BLaER1 (cell line): ENCODE measurements around the gene ARHGDIA.

Source experiments
- H3K27ac ChIP-seq: shearing (Covaris generic); formaldehyde crosslinking; 2 replicates; pipeline ENCODE4 v1.8.1; 2022
- H3K27me3 ChIP-seq: shearing (Covaris generic); formaldehyde crosslinking; 2 replicates; pipeline ENCODE4 v1.8.1; 2022
- H3K36me3 ChIP-seq: shearing (Covaris generic); formaldehyde crosslinking; 2 replicates; pipeline ENCODE4 v1.8.1; 2022
- H3K4me1 ChIP-seq: shearing (Covaris generic); formaldehyde crosslinking; 2 replicates; pipeline ENCODE4 v1.8.1; 2022
- H3K4me2 ChIP-seq: shearing (Covaris generic); formaldehyde crosslinking; 2 replicates; pipeline ENCODE4 v1.8.1; 2022
- H3K4me3 ChIP-seq: shearing (Covaris generic); formaldehyde crosslinking; 2 replicates; pipeline ENCODE4 v1.8.1; 2022
- H3K9ac ChIP-seq: shearing (Covaris generic); formaldehyde crosslinking; 2 replicates; pipeline ENCODE4 v1.8.1; 2022
- H3K9me3 ChIP-seq: shearing (Covaris generic); formaldehyde crosslinking; 2 replicates; pipeline ENCODE4 v1.8.1; 2022
- H4K20me1 ChIP-seq: shearing (Covaris generic); formaldehyde crosslinking; 2 replicates; pipeline ENCODE4 v1.8.1; 2022
- Cebpa-rat ChIP-seq: shearing (Covaris generic); IDR thresholded peaks from 2 replicates; pipeline ENCODE4 v1.8.1; 2022

ARHGDIA gene

GRCh38 chr17:81838753-81839255 is 32.3 kb downstream of the ARHGDIA start:
- peak overlapping the region; percentile 61 for H3K4me2 ChIP-seq
- H3K27me3 ChIP-seq: no peaks in the 10 kb centered on the region
- H3K36me3 ChIP-seq: peaks cover 16% of the 10 kb centered on the region
- peak overlapping the region; percentile 29; the same call in 1 of the 2 replicates for H3K9ac ChIP-seq
- H3K4me1 ChIP-seq: peaks cover 62% of the 10 kb centered on the region
- no peak overlapping the region for H3K4me3 ChIP-seq
- TF ChIP-seq Cebpa-rat: no peak
- H4K20me1 ChIP-seq: peaks cover 15% of the 10 kb centered on the region
- H3K27ac ChIP-seq: peak overlapping the region; percentile 35; the same call in 1 of the 2 replicates
- H3K9me3 ChIP-seq: no peaks in the 10 kb centered on the region

GRCh38 chr17:81837641-81838040 is 33.5 kb downstream of the ARHGDIA start:
- Histone ChIP-seq H3K4me3 (no peak overlapping the region), H4K20me1 (peaks cover 3% of the 10 kb centered on the region; the same call in 1 of the 2 replicates), H3K27me3 (no peaks in the 10 kb centered on the region), H3K27ac (no peak overlapping the region), H3K9me3 (no peaks in the 10 kb centered on the region), H3K36me3 (peaks cover 4% of the 10 kb centered on the region), H3K4me2 (no peak overlapping the region), H3K4me1 (peaks cover 67% of the 10 kb centered on the region), H3K9ac (peak overlapping the region; percentile 14; the same call in 1 of the 2 replicates)
- TF ChIP-seq Cebpa-rat: 0 out of 2 replicates have a peak, but pooled peaks have one; percentile 48

GRCh38 chr17:81834831-81835267 is 36.3 kb downstream of the ARHGDIA start, which contains the start of gene PPP1R27:
Gene PPP1R27 (minus strand): TSS chr17:81835050. CDS start chr17:81834953, 97 bp downstream.
- Histone ChIP-seq H3K27me3 (no peaks in the 10 kb centered on the region), H3K36me3 (no peaks in the 10 kb centered on the region), H3K4me3 (peak within 1 kb of the TSS; percentile 91), H4K20me1 (peaks cover 6% of the 10 kb centered on the region; the same call in 1 of the 2 replicates), H3K9ac (peak within 1 kb of the TSS; percentile 92), H3K4me1 (peaks cover 67% of the 10 kb centered on the region), H3K4me2 (peak within 1 kb of the TSS; percentile 96), H3K9me3 (no peaks in the 10 kb centered on the region), H3K27ac (peak within 1 kb of the TSS; percentile 97)
- no peak for TF ChIP-seq Cebpa-rat

- Histone ChIP-seq H3K9ac (peak overlapping the region; percentile 92), H3K9me3 (no peaks in the 10 kb centered on the region), H3K4me1 (peaks cover 67% of the 10 kb centered on the region), H4K20me1 (peaks cover 6% of the 10 kb centered on the region; the same call in 1 of the 2 replicates), H3K4me3 (peak overlapping the region; percentile 91), H3K36me3 (no peaks in the 10 kb centered on the region), H3K27ac (peak overlapping the region; percentile 97), H3K4me2 (peak overlapping the region; percentile 96), H3K27me3 (no peaks in the 10 kb centered on the region)
- TF ChIP-seq Cebpa-rat: no peak
Observed at GRCh38 chr17:81833921-81834830, 37.0 kb downstream of the ARHGDIA start.

- H3K9me3 ChIP-seq: no peaks in the 10 kb centered on the region
- no peaks in the 10 kb centered on the region for H3K36me3 ChIP-seq
- H3K27ac ChIP-seq: peak within 1 kb of the TSS; percentile 97
- H3K9ac ChIP-seq: peak within 1 kb of the TSS; percentile 92
- peak within 1 kb of the TSS; percentile 91 for H3K4me3 ChIP-seq
- peaks cover 68% of the 10 kb centered on the region for H3K4me1 ChIP-seq
- peak within 1 kb of the TSS; percentile 99 for H3K4me2 ChIP-seq
- no peaks in the 10 kb centered on the region for H3K27me3 ChIP-seq
- H4K20me1 ChIP-seq: peaks cover 6% of the 10 kb centered on the region; the same call in 1 of the 2 replicates
- no peak for TF ChIP-seq Cebpa-rat
Observed at GRCh38 chr17:81833160-81833920, 37.8 kb downstream of the ARHGDIA start, which contains the start of gene MCRIP1. Gene MCRIP1 (minus strand): TSS chr17:81833291. CDS start chr17:81824506, 8,785 bp downstream.

GRCh38 chr17:81832608-81833159 is 38.5 kb downstream of the ARHGDIA start:
- H3K4me1 ChIP-seq: peaks cover 69% of the 10 kb centered on the region
- H3K27ac ChIP-seq: peak overlapping the region; percentile 91

GRCh38 chr17:81831957-81832607 is 39.1 kb downstream of the ARHGDIA start:
- Histone ChIP-seq H3K36me3 (no peaks in the 10 kb centered on the region), H3K9me3 (no peaks in the 10 kb centered on the region), H3K9ac (peak overlapping the region; percentile 91), H3K27ac (peak overlapping the region; percentile 91), H3K27me3 (no peaks in the 10 kb centered on the region), H4K20me1 (peaks cover 6% of the 10 kb centered on the region; the same call in 1 of the 2 replicates), H3K4me2 (peak overlapping the region; percentile 99), H3K4me1 (peaks cover 70% of the 10 kb centered on the region), H3K4me3 (peak overlapping the region; percentile 91)
- TF ChIP-seq Cebpa-rat: no peak

More at GRCh38 chr17:81832608-81833159, 38.5 kb downstream of the ARHGDIA start:
- Histone ChIP-seq H3K9me3 (no peaks in the 10 kb centered on the region), H4K20me1 (peaks cover 6% of the 10 kb centered on the region; the same call in 1 of the 2 replicates), H3K36me3 (no peaks in the 10 kb centered on the region), H3K4me3 (peak overlapping the region; percentile 91), H3K27me3 (no peaks in the 10 kb centered on the region), H3K4me2 (peak overlapping the region; percentile 99), H3K9ac (peak overlapping the region; percentile 91)
- no peak for TF ChIP-seq Cebpa-rat

GRCh38 chr17:81831563-81831956 is 39.6 kb downstream of the ARHGDIA start:
- H3K27ac ChIP-seq: peak overlapping the region; percentile 91
- no peaks in the 10 kb centered on the region for H3K9me3 ChIP-seq
- peak overlapping the region; percentile 91 for H3K4me3 ChIP-seq
- TF ChIP-seq Cebpa-rat: no peak
- peaks cover 6% of the 10 kb centered on the region for H4K20me1 ChIP-seq
- H3K9ac ChIP-seq: peak overlapping the region; percentile 91
- H3K27me3 ChIP-seq: no peaks in the 10 kb centered on the region
- peaks cover 70% of the 10 kb centered on the region for H3K4me1 ChIP-seq
- peak overlapping the region; percentile 99 for H3K4me2 ChIP-seq
- H3K36me3 ChIP-seq: no peaks in the 10 kb centered on the region
